ENCODE data around the gene SVBP.
A peak's percentile ranks its signal among the peaks of the same experiment; 100 is the strongest.

The SVBP gene

GRCh38 chr1:42784946-42785693, 32.1 kb downstream of the SVBP start, which contains the start of gene TMEM269:
Gene TMEM269, plus strand, starts transcription at chr1:42784991. Its CDS starts 4,903 bp downstream, at chr1:42789894.
- no peak for TF ChIP-seq CTCF (IDR thresholded peaks at IDR 0.05; ENCODE audit: insufficient read depth, low read depth, low read length, missing control alignments)
- DNase-seq (ENCODE audit: low read depth), result no peak
- no peak within 1 kb of the TSS for H3K4me3 ChIP-seq (ENCODE audit: low read depth, low read length)

- TF ChIP-seq CTCF (IDR thresholded peaks at IDR 0.05; ENCODE audit: insufficient read depth, low read depth, low read length, missing control alignments), result no peak
- DNase-seq (ENCODE audit: low read depth), result no peak
- H3K4me3 ChIP-seq (ENCODE audit: low read depth, low read length), result no peak overlapping the region
These were observed 32.7 kb downstream of the SVBP start for GRCh38 chr1:42784547-42784945.

- no peak overlapping the region for H3K4me3 ChIP-seq (ENCODE audit: low read depth, low read length)
- DNase-seq (ENCODE audit: low read depth), result no peak
- no peak for TF ChIP-seq CTCF (IDR thresholded peaks at IDR 0.05; ENCODE audit: insufficient read depth, low read depth, low read length, missing control alignments)
These were observed 34.1 kb downstream of the SVBP start for GRCh38 chr1:42783092-42783491.

GRCh38 chr1:42780176-42780575, 37.0 kb downstream of the SVBP start:
- DNase-seq (ENCODE audit: low read depth), result no peak
- no peak overlapping the region for H3K4me3 ChIP-seq (ENCODE audit: low read depth, low read length)
- TF ChIP-seq CTCF (IDR thresholded peaks at IDR 0.05; ENCODE audit: insufficient read depth, low read depth, low read length, missing control alignments), result no peak

GRCh38 chr1:42779725-42780124, 37.5 kb downstream of the SVBP start:
- H3K4me3 ChIP-seq (ENCODE audit: low read depth, low read length), result no peak overlapping the region
- no peak for TF ChIP-seq CTCF (IDR thresholded peaks at IDR 0.05; ENCODE audit: insufficient read depth, low read depth, low read length, missing control alignments)
- DNase-seq (ENCODE audit: low read depth), result peak; percentile 44

GRCh38 chr1:42777852-42778251, 39.3 kb downstream of the SVBP start:
- H3K4me3 ChIP-seq (ENCODE audit: low read depth, low read length), result no peak overlapping the region
- DNase-seq (ENCODE audit: low read depth), result peak; percentile 42

More at GRCh38 chr1:42777852-42778251, 39.3 kb downstream of the SVBP start:
- TF ChIP-seq CTCF (IDR thresholded peaks at IDR 0.05; ENCODE audit: insufficient read depth, low read depth, low read length, missing control alignments), result peak; percentile 64
